NB4 (cell line): Measurements from ENCODE around the gene CHCHD6.

Experiments used
- DNase-seq: peaks from one replicate; pipeline ENCODE4 v3.0.0; 2010; ENCODE audit warnings: low read depth
- H3K4me3 ChIP-seq: one replicate; pipeline ENCODE4 v1.5.1; 2011; ENCODE audit warnings: mild to moderate bottlenecking, low read depth, low read length, moderate library complexity
- CTCF ChIP-seq: IDR thresholded peaks from one replicate; pipeline ENCODE4 v1.5.1; 2012; ENCODE audit warnings: low read depth, low read length
- MYC ChIP-seq: IDR thresholded peaks from 2 replicates; pipeline ENCODE4 v1.6.1; 2011; ENCODE audit warnings: low read depth, low read length
- POLR2A ChIP-seq: IDR thresholded peaks from 2 replicates; pipeline ENCODE4 v1.6.1; 2011; ENCODE audit warnings: mild to moderate bottlenecking; ENCODE audit not compliant: insufficient read length; ENCODE audit errors: extremely low read depth
- TF ChIP-seq, protein P1 (sequence below): IDR thresholded peaks from 2 replicates; pipeline ENCODE4 v1.6.1; 2011; ENCODE audit warnings: low read depth, low read length

Gene CHCHD6

GRCh38 chr3:126991366-126992200 lies 287.5 kb downstream of the CHCHD6 start:
- no peak for DNase-seq
- TF ChIP-seq POLR2A (no peak), CTCF (no peak), MYC (no peak)
- TF ChIP-seq, protein P1, sequence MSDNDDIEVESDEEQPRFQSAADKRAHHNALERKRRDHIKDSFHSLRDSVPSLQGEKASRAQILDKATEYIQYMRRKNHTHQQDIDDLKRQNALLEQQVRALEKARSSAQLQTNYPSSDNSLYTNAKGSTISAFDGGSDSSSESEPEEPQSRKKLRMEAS, result no peak
- H3K4me3 ChIP-seq, result no peak overlapping the region

GRCh38 chr3:126992216-126992615 lies 288.2 kb downstream of the CHCHD6 start:
- H3K4me3 ChIP-seq, result no peak overlapping the region
- TF ChIP-seq POLR2A (no peak), MYC (no peak), CTCF (no peak)
- TF ChIP-seq, protein P1, result no peak
- no peak for DNase-seq

DNA sequence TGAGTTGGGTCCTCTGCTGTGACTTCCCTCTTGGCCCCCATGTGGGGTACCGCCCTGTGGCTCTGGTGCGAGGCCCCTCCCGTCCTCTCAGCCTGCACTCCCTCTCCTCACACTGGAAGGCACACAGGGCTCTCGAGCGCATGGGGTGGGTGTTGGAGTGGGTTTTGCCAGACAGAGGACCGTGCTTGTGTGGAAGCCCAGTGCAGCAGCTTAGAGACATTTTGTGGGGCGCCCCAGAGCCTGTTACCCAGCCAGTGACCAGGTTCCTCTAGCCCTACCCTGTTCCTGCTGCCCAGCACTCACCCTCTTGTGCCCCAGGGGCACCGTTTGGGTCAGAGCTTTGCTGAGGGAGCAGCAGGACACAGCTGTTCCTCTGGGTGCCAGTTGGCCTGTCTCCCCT lies 288.7 kb downstream of the CHCHD6 start:
- TF ChIP-seq CTCF, result no peak
- no peak for TF ChIP-seq POLR2A
- TF ChIP-seq, protein P1, result no peak
- TF ChIP-seq MYC, result no peak
- no peak for DNase-seq
- no peak overlapping the region for H3K4me3 ChIP-seq

- TF ChIP-seq CTCF (no peak), MYC (no peak), POLR2A (no peak)
- TF ChIP-seq, protein P1, result no peak
- no peak overlapping the region for H3K4me3 ChIP-seq
- no peak for DNase-seq
These were observed 289.4 kb downstream of the CHCHD6 start for GRCh38 chr3:126993436-126993835.

DNA sequence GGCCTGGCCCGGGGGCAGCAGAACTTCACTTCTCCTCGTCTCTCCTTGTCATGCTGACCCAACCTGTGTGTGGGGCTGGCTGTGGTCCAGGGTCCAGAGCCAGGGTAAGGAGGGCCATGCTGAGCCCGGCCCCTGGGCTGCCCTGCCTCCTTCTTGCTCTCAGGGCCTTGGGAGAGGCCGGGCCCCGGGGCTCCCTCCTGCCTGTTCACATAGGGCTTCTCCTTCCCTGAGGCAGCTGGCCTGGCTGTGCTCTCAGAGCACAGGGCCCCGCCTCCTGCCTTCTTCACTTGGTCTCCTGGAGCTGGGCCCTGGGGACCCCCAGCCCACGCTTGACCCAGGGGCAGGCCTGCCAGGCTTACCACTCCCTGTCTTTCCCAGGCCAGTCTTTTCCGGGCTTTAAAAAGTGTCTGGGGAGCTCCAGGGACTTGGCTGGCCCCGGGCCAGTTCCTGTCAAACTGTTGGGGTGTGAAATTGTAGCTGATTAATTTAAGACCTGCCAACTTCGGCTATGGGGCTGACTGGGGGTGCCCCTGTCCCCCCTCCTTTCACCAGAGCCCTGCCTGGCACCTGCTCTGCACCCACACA lies 290.7 kb downstream of the CHCHD6 start:
- no peak for DNase-seq
- H3K4me3 ChIP-seq, result no peak overlapping the region
- TF ChIP-seq POLR2A, result no peak
- TF ChIP-seq MYC, result no peak
- no peak for TF ChIP-seq CTCF
- TF ChIP-seq, protein P1, result no peak
